NCI-H82 (cell line): ENCODE measurements around the gene MEFV.

Experiments used
- DNase-seq: peaks from one replicate; lab custom pipeline; 2025; lab: John Stamatoyannopoulos, UW

MEFV gene

GRCh38 chr16:3266873-3267537 is 10.6 kb upstream of the MEFV start:
- peak; percentile 52 for DNase-seq

- peak; percentile 99 for DNase-seq
These were observed 8.0 kb upstream of the MEFV start for GRCh38 chr16:3264137-3265036.

GRCh38 chr16:3262517-3262916 is 6.1 kb upstream of the MEFV start:
- DNase-seq: no peak

GRCh38 chr16:3259836-3260235 is 3.4 kb upstream of the MEFV start:
- no peak for DNase-seq

- no peak for DNase-seq
These were observed 533 bp upstream of the MEFV start for GRCh38 chr16:3256866-3257465.

- no peak for DNase-seq
These were observed 2.1 kb downstream of the MEFV start for GRCh38 chr16:3254309-3254708.

GRCh38 chr16:3252967-3253366 is 3.5 kb downstream of the MEFV start:
- DNase-seq: no peak

- no peak for DNase-seq
These were observed 7.0 kb downstream of the MEFV start for GRCh38 chr16:3249451-3249850.

GRCh38 chr16:3249020-3249419 is 7.4 kb downstream of the MEFV start:
- DNase-seq: no peak

GRCh38 chr16:3248596-3248995 is 7.8 kb downstream of the MEFV start:
- DNase-seq: no peak

- DNase-seq: no peak
These were observed 9.6 kb downstream of the MEFV start for GRCh38 chr16:3246876-3247275.

GRCh38 chr16:3246002-3246401 is 10.4 kb downstream of the MEFV start:
- DNase-seq: peak; percentile 30

GRCh38 chr16:3243882-3244281 is 12.6 kb downstream of the MEFV start:
- DNase-seq: no peak

GRCh38 chr16:3242709-3243108 is 13.7 kb downstream of the MEFV start:
- no peak for DNase-seq

- no peak for DNase-seq
These were observed 14.7 kb downstream of the MEFV start for GRCh38 chr16:3241761-3242160.

- peak; percentile 84 for DNase-seq
These were observed 20.4 kb downstream of the MEFV start for GRCh38 chr16:3235856-3236669.

- DNase-seq: peak; percentile 96
These were observed 21.4 kb downstream of the MEFV start, which contains the start of gene ZNF200 for GRCh38 chr16:3234857-3235561. ZNF200 (minus strand) TSS chr16:3235158; CDS start chr16:3233755, 1,403 bp downstream.

GRCh38 chr16:3234543-3234856 is 21.9 kb downstream of the MEFV start:
- DNase-seq: no peak

GRCh38 chr16:3223913-3224515 is 32.4 kb downstream of the MEFV start:
- no peak for DNase-seq

- DNase-seq: no peak
These were observed 35.6 kb downstream of the MEFV start for GRCh38 chr16:3220839-3221238.

- no peak for DNase-seq
These were observed 40.2 kb downstream of the MEFV start for GRCh38 chr16:3216263-3216640.
